ENCODE results near the gene FAHD2A.
"Not testable (repeated sequence)": the region's sequence is repeated elsewhere in the genome, so short reads cannot be mapped to it uniquely, and the experiment has no call there.

The FAHD2A gene

GRCh38 chr2:95376311-95377215 is 25.9 kb upstream of the FAHD2A start:
- DNase-seq, result no peak

GRCh38 chr2:95377216-95378123 is 25.0 kb upstream of the FAHD2A start:
- no peak for DNase-seq

- not testable (repeated sequence) for DNase-seq
Measured at GRCh38 chr2:95378281-95378680, 24.2 kb upstream of the FAHD2A start.

GRCh38 chr2:95379371-95379831 is 23.1 kb upstream of the FAHD2A start:
- no peak for DNase-seq

- no peak for DNase-seq
Measured at GRCh38 chr2:95380280-95380679, 22.2 kb upstream of the FAHD2A start.

GRCh38 chr2:95380731-95381130 is 21.8 kb upstream of the FAHD2A start:
- DNase-seq, result no peak

- DNase-seq, result no peak
Measured at GRCh38 chr2:95381212-95382191, 21.0 kb upstream of the FAHD2A start.

- DNase-seq, result no peak
Measured at GRCh38 chr2:95382192-95382591, 20.3 kb upstream of the FAHD2A start.

- DNase-seq, result no peak
Measured at GRCh38 chr2:95382686-95383634, 19.5 kb upstream of the FAHD2A start.

- no peak for DNase-seq
Measured at GRCh38 chr2:95383635-95384027, 18.9 kb upstream of the FAHD2A start.

- no peak for DNase-seq
Measured at GRCh38 chr2:95384854-95385569, 17.5 kb upstream of the FAHD2A start.

GRCh38 chr2:95385570-95385984 is 16.9 kb upstream of the FAHD2A start:
- no peak for DNase-seq

- DNase-seq, result no peak
Measured at GRCh38 chr2:95386031-95386430, 16.5 kb upstream of the FAHD2A start.

GRCh38 chr2:95387358-95387757 is 15.2 kb upstream of the FAHD2A start:
- no peak for DNase-seq

- DNase-seq, result no peak
Measured at GRCh38 chr2:95388091-95388692, 14.3 kb upstream of the FAHD2A start.

GRCh38 chr2:95388856-95389244 is 13.7 kb upstream of the FAHD2A start:
- DNase-seq, result no peak

GRCh38 chr2:95389245-95390119 is 13.0 kb upstream of the FAHD2A start:
- peak; percentile 60 for DNase-seq

- no peak for DNase-seq
Measured at GRCh38 chr2:95390272-95390880, 12.1 kb upstream of the FAHD2A start.
